ENCODE results near the gene SACM1L.

The SACM1L gene

GRCh38 chr3:45765266-45765851, 76.2 kb downstream of the SACM1L start:
- no peak for DNase-seq (ENCODE audit: low read depth in 1 of 2, low spot score in 1 of 2)

- DNase-seq (ENCODE audit: low read depth in 1 of 2, low spot score in 1 of 2), result no peak
These were observed 76.8 kb downstream of the SACM1L start for GRCh38 chr3:45765958-45766357.

GRCh38 chr3:45771166-45771775, 82.1 kb downstream of the SACM1L start:
- no peak for DNase-seq (ENCODE audit: low read depth in 1 of 2, low spot score in 1 of 2)

- no peak for DNase-seq (ENCODE audit: low read depth in 1 of 2, low spot score in 1 of 2)
These were observed 82.6 kb downstream of the SACM1L start for GRCh38 chr3:45771831-45772230.

- DNase-seq (ENCODE audit: low read depth in 1 of 2, low spot score in 1 of 2), result no peak
These were observed 83.3 kb downstream of the SACM1L start for GRCh38 chr3:45772341-45773035.

- DNase-seq (ENCODE audit: low read depth in 1 of 2, low spot score in 1 of 2), result no peak
These were observed 83.9 kb downstream of the SACM1L start for GRCh38 chr3:45773072-45773471.

GRCh38 chr3:45773714-45774449, 84.7 kb downstream of the SACM1L start:
- DNase-seq (ENCODE audit: low read depth in 1 of 2, low spot score in 1 of 2), result no peak

GRCh38 chr3:45774581-45775521, 85.7 kb downstream of the SACM1L start:
- DNase-seq (ENCODE audit: low read depth in 1 of 2, low spot score in 1 of 2), result no peak

GRCh38 chr3:45775571-45776300, 86.5 kb downstream of the SACM1L start:
- no peak for DNase-seq (ENCODE audit: low read depth in 1 of 2, low spot score in 1 of 2)

- DNase-seq (ENCODE audit: low read depth in 1 of 2, low spot score in 1 of 2), result no peak
These were observed 87.1 kb downstream of the SACM1L start for GRCh38 chr3:45776301-45776595.

GRCh38 chr3:45776611-45777010, 87.4 kb downstream of the SACM1L start:
- DNase-seq (ENCODE audit: low read depth in 1 of 2, low spot score in 1 of 2), result no peak

- no peak for DNase-seq (ENCODE audit: low read depth in 1 of 2, low spot score in 1 of 2)
These were observed 88.0 kb downstream of the SACM1L start for GRCh38 chr3:45777111-45777745.

- DNase-seq (ENCODE audit: low read depth in 1 of 2, low spot score in 1 of 2), result no peak
These were observed 88.7 kb downstream of the SACM1L start for GRCh38 chr3:45777746-45778386.

GRCh38 chr3:45778761-45779201, 89.6 kb downstream of the SACM1L start:
- no peak for DNase-seq (ENCODE audit: low read depth in 1 of 2, low spot score in 1 of 2)

- no peak for DNase-seq (ENCODE audit: low read depth in 1 of 2, low spot score in 1 of 2)
These were observed 90.8 kb downstream of the SACM1L start for GRCh38 chr3:45779746-45780735.

- no peak for DNase-seq (ENCODE audit: low read depth in 1 of 2, low spot score in 1 of 2)
These were observed 92.1 kb downstream of the SACM1L start for GRCh38 chr3:45781271-45781670.

GRCh38 chr3:45781841-45782240, 92.6 kb downstream of the SACM1L start:
- DNase-seq (ENCODE audit: low read depth in 1 of 2, low spot score in 1 of 2), result no peak

GRCh38 chr3:45782381-45782780, 93.2 kb downstream of the SACM1L start:
- no peak for DNase-seq (ENCODE audit: low read depth in 1 of 2, low spot score in 1 of 2)

All from stimulated activated CD4-positive, alpha-beta T cell treated with anti-CD3 and anti-CD28 coated beads, Interleukin-15, amount 100 ng/mL, for 1 hour (primary cell).